Upper lobe of left lung (tissue), 4 donors: ENCODE data around the gene RABGEF1.

ENCODE experiments used
- CTCF ChIP-seq, 6 experiments: fragments of 450-650 bp in 4 of 6; fragments of 200-600 bp in 2 of 6; sonication (generic) in 2 of 6; IDR thresholded peaks; one replicate each; pipeline ENCODE4 v1.5.1; 2016 to 2019; ENCODE audit warnings: antibody characterized with exemption in 6 of 6
- EP300 ChIP-seq, 4 donors: sonication (generic); formaldehyde crosslinking; IDR thresholded peaks; one replicate each; pipeline ENCODE4 v1.5.1; 2017; ENCODE audit warnings: antibody characterized with exemption in 4 of 4, control low read depth in 2 of 4
- POLR2A ChIP-seq, 4 donors: fragments of 450-650 bp; IDR thresholded peaks; one replicate each; pipeline ENCODE4 v1.5.1; 2016 to 2017; ENCODE audit warnings: antibody characterized with exemption in 4 of 4, mild to moderate bottlenecking in 2 of 4

DNA sequence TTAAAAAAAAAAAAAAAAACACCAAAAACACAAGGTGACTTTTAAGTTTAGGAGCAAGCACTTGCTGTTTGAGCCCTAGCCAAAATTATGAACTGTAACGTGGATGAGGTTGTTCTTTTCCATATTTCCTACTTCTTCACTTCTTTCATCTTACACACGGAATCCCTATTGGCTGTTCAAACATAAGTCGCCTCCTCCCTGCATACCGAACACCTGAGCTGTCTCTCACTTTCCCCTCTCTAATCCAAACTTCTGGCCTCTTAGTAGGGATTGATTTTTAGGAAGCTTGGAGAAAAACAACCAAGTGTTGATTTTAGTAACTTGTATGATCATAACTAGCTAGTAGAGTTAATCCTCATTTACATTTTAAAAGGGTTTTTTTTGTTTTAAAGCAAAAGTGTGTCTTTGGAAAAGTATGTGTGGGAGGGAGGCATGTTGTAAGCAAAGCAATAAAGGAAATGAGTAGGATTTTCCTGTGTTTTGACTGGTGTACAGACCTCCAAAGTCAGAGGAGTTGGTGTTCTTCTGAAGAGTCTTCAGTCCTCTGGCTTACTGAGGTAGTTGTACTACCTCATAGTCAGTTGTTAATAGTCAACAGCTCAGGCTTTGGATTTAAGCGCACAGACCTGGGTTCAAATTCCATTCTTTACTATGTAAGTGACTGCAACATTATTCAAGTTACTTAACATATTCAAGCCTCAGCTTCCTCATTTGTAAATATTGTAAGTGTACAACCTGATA, 39.3 kb downstream of the RABGEF1 start:
- TF ChIP-seq CTCF (IDR thresholded peaks at IDR 0.05), result no peak
- no peak for TF ChIP-seq POLR2A (IDR thresholded peaks at IDR 0.05)
- no peak for TF ChIP-seq EP300 (IDR thresholded peaks at IDR 0.05)
